Posterior vena cava (tissue), 2 donors: ENCODE measurements around the gene ATRIP. TPM values are rescaled to one million over a fixed set of nuclear protein-coding genes. Genes with fewer than 3 reads are reported as not detected.

Source experiments
- DNase-seq: peaks from one replicate; pipeline ENCODE4 v3.0.0-alpha.2; 2020; ENCODE audit warnings: low spot score
- intact Hi-C, 2 donors: fragments of 100-400 bp; cut with DNase I; formaldehyde crosslinking; loops; one replicate each; pipeline versions ENCODE4 v1.14.1 to v1.14.2; 2022 to 2023
- total RNA-seq, 2 donors: library from RNA; stranded (reverse); fragmentation: NEBNext Ultra II Directional; extraction: Animal tissue kit (Norgen Biotek cat#: 25700); gene quantifications; one replicate each; pipeline ENCODE4 v1.2.1, GENCODE V29; 2021
- donor health status: DM: yes; HTN: yes; CAD: no.
- donor health status: DM: yes; HTN: yes; CAD: no.

Gene ATRIP
- total RNA-seq, 2 donors from 2014 or later: 6.2 to 6.3 TPM

GRCh38 chr3:48459773-48460516 lies 13.4 kb downstream of the ATRIP start:
- intact Hi-C loops: loop anchor here in 1 of 2 donors (10.0 kb wide), 1 partner anchor 225 kb away; the partner anchor contains the start of gene NCKIPSD
- no peak for DNase-seq

- DNase-seq: no peak
- intact Hi-C loops: loop anchor here in 1 of 2 donors (10.0 kb wide), 1 partner anchor 224 kb away; the partner anchor contains the start of gene NCKIPSD
Measured at GRCh38 chr3:48460517-48460902, 14.0 kb downstream of the ATRIP start.

- intact Hi-C loops: loop anchor here in 1 of 2 donors (10.0 kb wide), 1 partner anchor 223 kb away; the partner anchor contains the start of gene NCKIPSD
- peak; percentile 61 for DNase-seq
Measured at GRCh38 chr3:48461767-48462166, 15.2 kb downstream of the ATRIP start.

GRCh38 chr3:48463703-48464102 lies 17.2 kb downstream of the ATRIP start:
- DNase-seq: peak; percentile 75

GRCh38 chr3:48464713-48465221 lies 18.2 kb downstream of the ATRIP start:
- DNase-seq: peak; percentile 78
- intact Hi-C loops: loop anchor here in 1 of 2 donors (2.0 to 10.0 kb wide), 2 partner anchors 84 to 220 kb away; partner anchors contain the start of gene NCKIPSD

More at GRCh38 chr3:48463703-48464102, 17.2 kb downstream of the ATRIP start:
- intact Hi-C loops: loop anchor here in 1 of 2 donors (2.0 to 10.0 kb wide), 2 partner anchors 85 to 221 kb away; partner anchors contain the start of gene NCKIPSD

GRCh38 chr3:48465237-48465530 lies 18.6 kb downstream of the ATRIP start:
- DNase-seq: no peak
- intact Hi-C loops: loop anchor here in 1 of 2 donors (2.0 to 10.0 kb wide), 2 partner anchors 84 to 220 kb away; partner anchors contain the start of gene NCKIPSD

- intact Hi-C loops: loop anchor here (2.0 to 10.0 kb wide), 3 partner anchors 81 to 219 kb away; partner anchors contain the start of gene NCKIPSD (in 1 of the 2)
- DNase-seq: peak; percentile 98
Measured at GRCh38 chr3:48465531-48466378, 19.2 kb downstream of the ATRIP start.

- intact Hi-C loops: loop anchor here (2.0 to 10.0 kb wide), 2 partner anchors 80 to 218 kb away; partner anchors contain the start of gene NCKIPSD (in 1 of the 2)
- peak; percentile 84 for DNase-seq
Measured at GRCh38 chr3:48466386-48467109, 20.0 kb downstream of the ATRIP start.

GRCh38 chr3:48467110-48467454 lies 20.5 kb downstream of the ATRIP start:
- DNase-seq: peak; percentile 80
- intact Hi-C loops: loop anchor here (2.0 to 10.0 kb wide), 2 partner anchors 80 to 218 kb away; partner anchors contain the start of gene NCKIPSD (in 1 of the 2)

- DNase-seq: peak; percentile 37
- intact Hi-C loops: loop anchor here (2.0 to 10.0 kb wide), 2 partner anchors 79 to 217 kb away; partner anchors contain the start of gene NCKIPSD (in 1 of the 2)
Measured at GRCh38 chr3:48467473-48468267, 21.1 kb downstream of the ATRIP start.

- intact Hi-C loops: loop anchor here in 1 of 2 donors (10.0 kb wide), 1 partner anchor 216 kb away; the partner anchor contains the start of gene NCKIPSD
- DNase-seq: peak; percentile 70
Measured at GRCh38 chr3:48468329-48468731, 21.8 kb downstream of the ATRIP start.

GRCh38 chr3:48469046-48469915 lies 22.7 kb downstream of the ATRIP start:
- DNase-seq: peak; percentile 72
- intact Hi-C loops: loop anchor here in 1 of 2 donors (10.0 kb wide), 1 partner anchor 216 kb away; the partner anchor contains the start of gene NCKIPSD

- intact Hi-C loops: no loop called here
Measured at GRCh38 chr3:48470286-48470685, 23.7 kb downstream of the ATRIP start.

GRCh38 chr3:48472673-48472922 lies 26.1 kb downstream of the ATRIP start:
- intact Hi-C loops: loop anchor here in 1 of 2 donors (2.0 kb wide), 1 partner anchor 30 kb away; no protein-coding TSS in a partner anchor
- DNase-seq: no peak

More at GRCh38 chr3:48470286-48470685, 23.7 kb downstream of the ATRIP start:
- peak; percentile 60 for DNase-seq

GRCh38 chr3:48472923-48473616 lies 26.5 kb downstream of the ATRIP start:
- intact Hi-C loops: loop anchor here (1.0 to 2.0 kb wide), 2 partner anchors 26 to 30 kb away; no protein-coding TSS in a partner anchor
- DNase-seq: peak; percentile 96

- intact Hi-C loops: loop anchor here (1.0 to 2.0 kb wide), 2 partner anchors 26 to 29 kb away; no protein-coding TSS in a partner anchor
- DNase-seq: no peak
Measured at GRCh38 chr3:48473617-48473952, 27.0 kb downstream of the ATRIP start.
